HG03432 (cell line): ENCODE measurements around the gene TRIP13.

Experiments used
- ATAC-seq: cut with Tn5 transposase; IDR thresholded peaks from one replicate; pipeline ENCODE4 v1.9.1; 2021; ENCODE audit warnings: mild to moderate bottlenecking, moderate library complexity; ENCODE audit not compliant: unreplicated experiment

Gene TRIP13

GRCh38 chr5:854966-855743 lies 37.5 kb upstream of the TRIP13 start:
- no peak for ATAC-seq

- no peak for ATAC-seq
Observed at GRCh38 chr5:855771-856530, 36.7 kb upstream of the TRIP13 start.

GRCh38 chr5:856531-857425 lies 35.9 kb upstream of the TRIP13 start:
- ATAC-seq, result no peak

GRCh38 chr5:858726-859125 lies 34.0 kb upstream of the TRIP13 start:
- no peak for ATAC-seq

- ATAC-seq, result no peak
Observed at GRCh38 chr5:859391-859790, 33.3 kb upstream of the TRIP13 start.

GRCh38 chr5:859798-860296 lies 32.8 kb upstream of the TRIP13 start:
- ATAC-seq, result no peak

GRCh38 chr5:860506-861150 lies 32.1 kb upstream of the TRIP13 start:
- ATAC-seq, result no peak

- ATAC-seq, result no peak
Observed at GRCh38 chr5:861442-862366, 31.0 kb upstream of the TRIP13 start.

GRCh38 chr5:862367-863243 lies 30.1 kb upstream of the TRIP13 start:
- no peak for ATAC-seq

GRCh38 chr5:863244-863805 lies 29.4 kb upstream of the TRIP13 start:
- no peak for ATAC-seq

GRCh38 chr5:864492-865167 lies 28.1 kb upstream of the TRIP13 start:
- ATAC-seq, result no peak

- ATAC-seq, result no peak
Observed at GRCh38 chr5:865168-865521, 27.5 kb upstream of the TRIP13 start.

GRCh38 chr5:865771-866170 lies 26.9 kb upstream of the TRIP13 start:
- ATAC-seq, result no peak

GRCh38 chr5:867300-867870 lies 25.3 kb upstream of the TRIP13 start:
- no peak for ATAC-seq

GRCh38 chr5:868428-869135 lies 24.1 kb upstream of the TRIP13 start:
- ATAC-seq, result no peak

- no peak for ATAC-seq
Observed at GRCh38 chr5:870956-871355, 21.7 kb upstream of the TRIP13 start.
